OCI-LY1 (cell line): ENCODE results near the gene ZMPSTE24.

Experiments used
- EZH2 ChIP-seq: fragments of 200-600 bp; sonication (generic), shearing (Covaris generic); IDR thresholded peaks from 2 replicates; pipeline ENCODE4 v1.8.0; 2017; ENCODE audit warnings: borderline replicate concordance, mixed run types, mild to moderate bottlenecking, antibody characterized with exemption, low read length, moderate library complexity, mixed read lengths
- TF ChIP-seq, protein P1 (sequence below): fragments of 200-600 bp; sonication (generic), shearing (Covaris generic); IDR thresholded peaks from 2 replicates; pipeline ENCODE4 v1.5.1; 2017; ENCODE audit warnings: mild to moderate bottlenecking, antibody characterized with exemption, low read length, moderate library complexity, mixed read lengths

DNA sequence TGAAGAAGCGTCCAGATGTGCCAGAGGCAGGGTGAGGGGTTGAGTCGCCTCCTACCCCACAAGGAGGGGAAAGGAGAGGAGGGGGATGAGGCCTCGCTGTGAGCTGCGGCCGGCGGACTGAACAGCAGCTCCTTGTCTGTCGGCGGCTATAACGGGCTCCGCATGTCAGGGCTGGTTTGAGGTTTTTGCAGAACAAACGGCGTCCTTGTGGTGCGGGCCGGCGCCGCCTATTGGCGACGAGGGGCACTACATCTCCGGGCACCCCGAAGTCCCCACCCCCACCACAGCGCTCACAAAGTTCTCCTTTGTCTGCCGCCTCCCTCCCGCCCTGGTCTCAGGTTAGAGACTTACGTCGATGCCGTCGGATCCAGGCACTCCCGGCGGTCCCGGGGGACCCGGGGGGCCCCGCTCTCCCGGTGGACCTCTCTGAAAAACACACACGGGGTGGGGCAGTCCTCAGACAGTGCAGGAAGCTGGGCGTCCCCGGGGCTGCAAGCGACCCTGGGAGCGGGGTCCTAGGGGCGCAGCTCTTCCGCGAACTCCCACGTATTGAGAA lies 57.3 kb downstream of the ZMPSTE24 start:
- no peak for TF ChIP-seq EZH2
- TF ChIP-seq, protein P1, sequence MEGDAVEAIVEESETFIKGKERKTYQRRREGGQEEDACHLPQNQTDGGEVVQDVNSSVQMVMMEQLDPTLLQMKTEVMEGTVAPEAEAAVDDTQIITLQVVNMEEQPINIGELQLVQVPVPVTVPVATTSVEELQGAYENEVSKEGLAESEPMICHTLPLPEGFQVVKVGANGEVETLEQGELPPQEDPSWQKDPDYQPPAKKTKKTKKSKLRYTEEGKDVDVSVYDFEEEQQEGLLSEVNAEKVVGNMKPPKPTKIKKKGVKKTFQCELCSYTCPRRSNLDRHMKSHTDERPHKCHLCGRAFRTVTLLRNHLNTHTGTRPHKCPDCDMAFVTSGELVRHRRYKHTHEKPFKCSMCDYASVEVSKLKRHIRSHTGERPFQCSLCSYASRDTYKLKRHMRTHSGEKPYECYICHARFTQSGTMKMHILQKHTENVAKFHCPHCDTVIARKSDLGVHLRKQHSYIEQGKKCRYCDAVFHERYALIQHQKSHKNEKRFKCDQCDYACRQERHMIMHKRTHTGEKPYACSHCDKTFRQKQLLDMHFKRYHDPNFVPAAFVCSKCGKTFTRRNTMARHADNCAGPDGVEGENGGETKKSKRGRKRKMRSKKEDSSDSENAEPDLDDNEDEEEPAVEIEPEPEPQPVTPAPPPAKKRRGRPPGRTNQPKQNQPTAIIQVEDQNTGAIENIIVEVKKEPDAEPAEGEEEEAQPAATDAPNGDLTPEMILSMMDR, result peak; percentile 82
